GM20000 (cell line): ENCODE data around the gene HIPK4.
A peak's percentile ranks its signal among the peaks of the same experiment; 100 is the strongest.
"Not testable (repeated sequence)": the region's sequence is repeated elsewhere in the genome, so short reads cannot be mapped to it uniquely, and the experiment has no call there.

Source experiments
- DNase-seq: peaks from one replicate; pipeline ENCODE4 v3.0.0; 2012; ENCODE audit warnings: low spot score
- CTCF ChIP-seq: IDR thresholded peaks from 2 replicates; pipeline ENCODE4 v1.5.1; 2012; ENCODE audit warnings: mild to moderate bottlenecking, control low read depth; ENCODE audit errors: extremely low read depth, missing control alignments

The HIPK4 gene

GRCh38 chr19:40390084-40390742, at the start of gene HIPK4:
Gene HIPK4, minus strand, starts transcription at chr19:40390181. Its CDS starts 279 bp downstream, at chr19:40389902.
- no peak for DNase-seq
- TF ChIP-seq CTCF, result no peak

GRCh38 chr19:40438284-40438683, 48.3 kb upstream of the HIPK4 start:
- TF ChIP-seq CTCF, result no peak
- DNase-seq, result no peak

GRCh38 chr19:40433391-40434216, 43.6 kb upstream of the HIPK4 start:
- TF ChIP-seq CTCF, result no peak
- DNase-seq, result peak; percentile 85

GRCh38 chr19:40432760-40433159, 42.8 kb upstream of the HIPK4 start:
- DNase-seq, result not testable (repeated sequence)

- no peak for DNase-seq
- no peak for TF ChIP-seq CTCF
These were observed 41.7 kb upstream of the HIPK4 start for GRCh38 chr19:40431698-40432097.

- DNase-seq, result not testable (repeated sequence)
These were observed 40.3 kb upstream of the HIPK4 start for GRCh38 chr19:40430242-40430641.

- DNase-seq, result not testable (repeated sequence)
These were observed 38.2 kb upstream of the HIPK4 start for GRCh38 chr19:40428197-40428596.

- peak; percentile 50 for TF ChIP-seq CTCF
- peak; percentile 99 for DNase-seq
These were observed 35.7 kb upstream of the HIPK4 start, which contains the start of gene SERTAD1 for GRCh38 chr19:40425450-40426287. Gene SERTAD1, minus strand, starts transcription at chr19:40425992. Its CDS starts 2,446 bp downstream, at chr19:40423546.
